Dendritic cell treated with granulocyte-macrophage colony-stimulating factor and Interleukin-4, amounts not matched to agents 40 ng/mL and 50 ng/mL, for 4 days (primary cell): ENCODE results near the gene ATXN1.

ENCODE experiments used
- H3K27ac Mint-ChIP-seq: one replicate; pipeline ENCODE4 v1.8.0; 2022; ENCODE audit warnings: mild to moderate bottlenecking, mixed read lengths
- H3K27me3 Mint-ChIP-seq: one replicate; pipeline ENCODE4 v1.8.0; 2022; ENCODE audit warnings: mild to moderate bottlenecking, mixed read lengths
- H3K36me3 Mint-ChIP-seq: one replicate; pipeline ENCODE4 v1.8.0; 2022; ENCODE audit warnings: low read depth, mixed read lengths
- H3K4me1 Mint-ChIP-seq: one replicate; pipeline ENCODE4 v1.8.0; 2022; ENCODE audit warnings: low read depth, mixed read lengths
- H3K4me3 Mint-ChIP-seq: one replicate; pipeline ENCODE4 v1.8.0; 2022; ENCODE audit warnings: mild to moderate bottlenecking, moderate library complexity, mixed read lengths
- H3K9me3 Mint-ChIP-seq: one replicate; pipeline ENCODE4 v1.8.0; 2022; ENCODE audit warnings: mixed read lengths
- intact Hi-C: fragments of 100-400 bp; cut with micrococcal nuclease; formaldehyde crosslinking; loops from one replicate; pipeline ENCODE4 v1.15.0; 2022

ATXN1 gene

DNA sequence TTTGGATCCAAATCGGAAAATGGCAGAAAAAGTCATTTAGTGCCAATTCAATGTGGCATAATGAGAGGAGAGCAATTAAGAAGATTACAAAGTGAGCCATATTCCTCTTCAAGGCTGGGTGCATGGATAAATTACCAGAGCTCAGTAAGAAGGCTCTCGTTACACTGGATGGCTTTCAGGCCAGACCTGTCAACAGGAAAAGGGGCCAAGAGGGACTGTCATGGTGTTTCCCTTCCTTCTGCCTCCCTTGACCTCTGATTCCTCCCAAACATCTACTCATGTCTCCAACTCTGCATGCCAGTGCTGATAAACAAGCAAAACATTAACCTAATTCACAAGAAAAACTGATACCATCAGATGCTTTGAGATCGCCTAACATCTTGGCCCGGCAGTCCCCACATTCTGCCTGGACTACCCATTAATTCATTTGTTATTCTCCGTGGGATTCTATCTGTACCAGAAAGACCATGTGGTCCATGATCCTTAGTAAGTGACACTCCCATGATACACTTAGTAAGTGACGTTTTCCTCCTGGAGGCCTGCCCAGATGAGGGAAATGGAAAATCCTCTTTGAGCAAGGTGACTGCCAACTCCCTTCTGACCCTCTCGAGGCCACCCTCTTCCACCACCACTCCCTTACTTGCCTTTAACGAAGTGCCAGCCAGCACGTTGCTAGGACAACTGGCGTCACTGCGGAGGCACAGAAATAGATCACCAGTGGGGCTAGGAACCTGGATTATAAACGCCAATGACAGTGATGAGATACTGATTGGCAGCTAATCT lies 283.7 kb downstream of the ATXN1 start:
- no peak overlapping the region for H3K4me3 Mint-ChIP-seq
- no peaks in the 10 kb centered on the region for H3K9me3 Mint-ChIP-seq
- H3K4me1 Mint-ChIP-seq, result no peaks in the 10 kb centered on the region
- peaks cover 77% of the 10 kb centered on the region for H3K36me3 Mint-ChIP-seq
- no peak overlapping the region for H3K27ac Mint-ChIP-seq
- intact Hi-C loops, result no loop called here
- H3K27me3 Mint-ChIP-seq, result no peaks in the 10 kb centered on the region

DNA sequence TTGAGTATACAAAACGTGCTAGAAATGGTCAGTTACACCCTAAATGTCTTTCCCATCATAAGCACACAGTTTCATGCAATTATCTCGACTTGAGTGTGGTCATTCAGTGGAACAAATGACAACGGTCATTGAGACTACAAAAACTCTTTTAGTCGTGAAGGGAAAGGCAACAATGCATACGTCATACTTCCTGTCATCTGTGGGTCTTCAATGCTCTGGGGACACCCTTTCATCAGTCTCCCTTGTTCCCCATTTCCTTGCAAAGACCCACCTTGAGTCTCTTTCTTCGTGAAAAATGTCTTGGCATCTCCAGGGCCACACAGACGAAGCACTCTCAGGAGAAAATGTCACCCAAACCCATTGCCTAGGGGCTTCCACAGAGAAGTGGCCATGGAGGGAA lies 284.4 kb downstream of the ATXN1 start:
- Mint-ChIP-seq H3K4me1 (no peaks in the 10 kb centered on the region), H3K27ac (no peak overlapping the region), H3K36me3 (peaks cover 74% of the 10 kb centered on the region), H3K27me3 (no peaks in the 10 kb centered on the region), H3K9me3 (no peaks in the 10 kb centered on the region), H3K4me3 (no peak overlapping the region)
- intact Hi-C loops, result no loop called here

GRCh38 chr6:16475494-16475781 lies 285.8 kb downstream of the ATXN1 start:
- H3K36me3 Mint-ChIP-seq, result peaks cover 71% of the 10 kb centered on the region
- peaks cover 9% of the 10 kb centered on the region for H3K4me1 Mint-ChIP-seq
- H3K9me3 Mint-ChIP-seq, result no peaks in the 10 kb centered on the region
- no peak overlapping the region for H3K4me3 Mint-ChIP-seq
- intact Hi-C loops, result no loop called here
- no peaks in the 10 kb centered on the region for H3K27me3 Mint-ChIP-seq
- H3K27ac Mint-ChIP-seq, result no peak overlapping the region

DNA sequence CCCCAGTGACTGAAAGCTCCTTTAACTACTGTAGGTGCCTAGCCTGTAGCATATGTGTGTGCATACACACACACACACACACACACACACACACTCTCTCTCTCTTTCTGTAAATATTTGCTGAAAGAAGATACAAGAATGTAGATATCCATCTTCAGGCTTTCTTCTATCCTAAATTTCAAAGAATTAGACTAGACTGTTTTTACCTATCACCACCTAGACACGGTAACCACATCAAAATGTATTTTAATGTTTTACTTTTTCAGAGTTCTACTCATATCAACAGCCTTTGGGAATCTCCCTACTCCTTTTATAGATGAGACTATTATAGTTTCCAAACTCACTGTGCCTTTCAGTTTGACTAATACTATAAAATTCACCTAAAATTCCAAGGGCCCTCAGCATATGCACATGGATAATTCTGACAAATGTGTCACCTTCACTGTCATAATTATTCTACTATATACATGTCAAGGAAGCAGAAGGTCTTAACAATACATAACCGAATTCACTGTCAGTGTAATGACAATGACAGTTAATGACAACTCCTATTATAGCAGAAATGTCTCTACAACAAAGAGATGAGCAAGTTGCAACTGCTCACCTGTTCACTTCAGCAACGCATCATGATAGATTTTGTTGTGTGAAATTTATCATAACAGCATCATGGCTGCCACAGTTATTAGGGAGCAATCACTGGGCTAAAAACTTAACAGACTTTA lies 286.3 kb downstream of the ATXN1 start:
- no peak overlapping the region for H3K27ac Mint-ChIP-seq
- H3K9me3 Mint-ChIP-seq, result no peaks in the 10 kb centered on the region
- H3K4me3 Mint-ChIP-seq, result no peak overlapping the region
- H3K27me3 Mint-ChIP-seq, result no peaks in the 10 kb centered on the region
- peaks cover 9% of the 10 kb centered on the region for H3K4me1 Mint-ChIP-seq
- H3K36me3 Mint-ChIP-seq, result peaks cover 71% of the 10 kb centered on the region
- intact Hi-C loops, result no loop called here

GRCh38 chr6:16473908-16474771 lies 287.1 kb downstream of the ATXN1 start:
- Mint-ChIP-seq H3K9me3 (no peaks in the 10 kb centered on the region), H3K36me3 (peaks cover 77% of the 10 kb centered on the region), H3K4me3 (no peak overlapping the region), H3K27me3 (no peaks in the 10 kb centered on the region), H3K4me1 (peaks cover 9% of the 10 kb centered on the region), H3K27ac (no peak overlapping the region)
- intact Hi-C loops, result no loop called here

- Mint-ChIP-seq H3K9me3 (no peaks in the 10 kb centered on the region), H3K27ac (no peak overlapping the region), H3K4me1 (peaks cover 9% of the 10 kb centered on the region), H3K36me3 (peaks cover 70% of the 10 kb centered on the region), H3K4me3 (no peak overlapping the region), H3K27me3 (no peaks in the 10 kb centered on the region)
- intact Hi-C loops, result no loop called here
Observed at GRCh38 chr6:16473184-16473907, 287.9 kb downstream of the ATXN1 start.

GRCh38 chr6:16472349-16473069 lies 288.8 kb downstream of the ATXN1 start:
- Mint-ChIP-seq H3K27ac (no peak overlapping the region), H3K4me3 (no peak overlapping the region), H3K9me3 (no peaks in the 10 kb centered on the region), H3K4me1 (peaks cover 9% of the 10 kb centered on the region), H3K27me3 (no peaks in the 10 kb centered on the region), H3K36me3 (peaks cover 61% of the 10 kb centered on the region)
- intact Hi-C loops, result no loop called here

GRCh38 chr6:16471910-16472297 lies 289.4 kb downstream of the ATXN1 start:
- intact Hi-C loops, result no loop called here

DNA sequence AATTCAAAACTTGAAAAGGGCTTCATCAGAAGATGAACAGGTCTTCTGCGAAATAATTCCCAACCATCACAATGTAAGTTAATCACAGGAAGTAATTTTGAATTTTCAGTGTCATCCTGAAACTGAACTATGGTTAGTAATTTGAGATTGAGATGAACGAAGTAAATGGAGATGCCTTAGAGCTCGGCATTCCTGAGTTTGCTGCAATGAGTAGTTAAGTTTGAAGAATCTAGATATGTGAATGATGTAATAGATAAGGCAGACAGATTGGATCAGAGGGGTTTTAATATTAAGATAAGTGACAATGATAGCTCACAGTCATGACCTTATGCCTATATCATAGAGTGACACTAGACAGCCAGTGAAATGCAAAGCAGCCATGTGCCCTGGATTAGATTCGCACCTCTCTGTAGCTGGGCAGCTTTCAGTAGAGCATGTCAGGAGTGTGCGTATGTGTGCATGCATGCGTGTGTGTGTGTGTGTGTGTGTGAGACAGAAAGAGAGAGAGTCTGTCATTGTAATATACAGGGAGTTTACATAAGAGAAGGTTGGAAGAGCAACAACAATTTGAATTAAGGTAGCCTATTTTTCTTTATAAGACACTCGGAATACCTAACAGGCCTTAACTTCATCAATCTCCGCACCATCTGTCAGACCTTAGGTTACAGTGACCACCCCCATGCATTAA lies 289.9 kb downstream of the ATXN1 start:
- no peak overlapping the region for H3K27ac Mint-ChIP-seq
- peaks cover 56% of the 10 kb centered on the region for H3K36me3 Mint-ChIP-seq
- H3K9me3 Mint-ChIP-seq, result no peaks in the 10 kb centered on the region
- peaks cover 9% of the 10 kb centered on the region for H3K4me1 Mint-ChIP-seq
- intact Hi-C loops, result no loop called here
- no peak overlapping the region for H3K4me3 Mint-ChIP-seq
- H3K27me3 Mint-ChIP-seq, result no peaks in the 10 kb centered on the region

More at GRCh38 chr6:16471910-16472297, 289.4 kb downstream of the ATXN1 start:
- Mint-ChIP-seq H3K9me3 (no peaks in the 10 kb centered on the region), H3K36me3 (peaks cover 57% of the 10 kb centered on the region), H3K4me3 (no peak overlapping the region), H3K4me1 (peaks cover 9% of the 10 kb centered on the region), H3K27ac (no peak overlapping the region), H3K27me3 (no peaks in the 10 kb centered on the region)

GRCh38 chr6:16470502-16471221 lies 290.6 kb downstream of the ATXN1 start:
- Mint-ChIP-seq H3K27ac (no peak overlapping the region), H3K4me3 (no peak overlapping the region), H3K27me3 (no peaks in the 10 kb centered on the region), H3K9me3 (no peaks in the 10 kb centered on the region), H3K36me3 (peaks cover 60% of the 10 kb centered on the region), H3K4me1 (peaks cover 9% of the 10 kb centered on the region)
- intact Hi-C loops, result no loop called here

DNA sequence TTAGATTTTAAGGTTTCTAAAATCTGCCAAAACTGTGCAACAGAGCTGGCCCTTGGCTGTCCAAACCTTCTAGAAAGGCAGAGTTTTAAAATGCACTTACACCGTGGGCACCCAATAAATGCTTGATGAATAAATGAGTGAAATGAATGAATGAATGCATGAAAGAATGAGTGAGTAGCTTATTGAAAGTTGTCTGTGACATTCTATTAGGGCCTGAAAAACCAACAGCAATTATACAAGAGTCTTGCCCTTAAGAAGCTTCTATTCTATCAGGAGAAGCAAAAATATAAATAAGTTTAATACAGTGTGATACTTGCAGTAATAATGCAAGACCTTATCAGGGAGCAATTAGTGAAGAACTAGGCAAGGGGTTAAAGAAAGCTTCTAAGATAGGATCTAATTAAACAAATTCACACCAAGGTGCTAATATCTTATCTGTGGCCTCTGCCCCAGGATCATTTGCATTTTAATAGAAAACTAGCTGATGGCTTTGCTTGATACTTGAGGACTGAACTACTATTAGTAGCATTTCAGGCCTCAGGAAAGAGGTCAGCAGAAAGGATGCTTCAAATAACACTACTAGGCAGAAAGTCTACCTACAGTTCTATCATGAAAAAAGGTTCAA lies 292.2 kb downstream of the ATXN1 start:
- intact Hi-C loops, result no loop called here
- Mint-ChIP-seq H3K4me3 (no peak overlapping the region), H3K36me3 (peaks cover 66% of the 10 kb centered on the region), H3K9me3 (peaks cover 8% of the 10 kb centered on the region), H3K27me3 (no peaks in the 10 kb centered on the region), H3K4me1 (peaks cover 10% of the 10 kb centered on the region), H3K27ac (no peak overlapping the region)
